Left ventricle myocardium superior (tissue), 1 donor: ENCODE results near the gene FKBP1A. TPM values are rescaled to one million over a fixed set of nuclear protein-coding genes. Genes with fewer than 3 reads are reported as not detected.

Source experiments
- ATAC-seq: fragments of 200-7000 bp; cut with Tn5 transposase; one replicate; pipeline ENCODE4 v1.9.1; 2020; ENCODE audit warnings: mild to moderate bottlenecking, moderate library complexity
- DNase-seq: peaks from one replicate; pipeline ENCODE4 v3.0.0-alpha.2; 2020
- intact Hi-C: fragments of 100-400 bp; cut with micrococcal nuclease; formaldehyde crosslinking; loops from one replicate; pipeline ENCODE4 v1.11.0; 2022
- total RNA-seq: library from RNA; stranded (reverse); fragmentation: NEBNext Ultra II Directional; extraction: Animal tissue kit (Norgen Biotek cat#: 25700); gene quantifications from one replicate; pipeline ENCODE4 v1.2.1, GENCODE V29; 2021
- donor health status: DM: no; HTN: yes; CAD: no; lungs with severe emphysema.

The FKBP1A gene
- total RNA-seq, 1 donor from 2014 or later: 135 TPM

DNA sequence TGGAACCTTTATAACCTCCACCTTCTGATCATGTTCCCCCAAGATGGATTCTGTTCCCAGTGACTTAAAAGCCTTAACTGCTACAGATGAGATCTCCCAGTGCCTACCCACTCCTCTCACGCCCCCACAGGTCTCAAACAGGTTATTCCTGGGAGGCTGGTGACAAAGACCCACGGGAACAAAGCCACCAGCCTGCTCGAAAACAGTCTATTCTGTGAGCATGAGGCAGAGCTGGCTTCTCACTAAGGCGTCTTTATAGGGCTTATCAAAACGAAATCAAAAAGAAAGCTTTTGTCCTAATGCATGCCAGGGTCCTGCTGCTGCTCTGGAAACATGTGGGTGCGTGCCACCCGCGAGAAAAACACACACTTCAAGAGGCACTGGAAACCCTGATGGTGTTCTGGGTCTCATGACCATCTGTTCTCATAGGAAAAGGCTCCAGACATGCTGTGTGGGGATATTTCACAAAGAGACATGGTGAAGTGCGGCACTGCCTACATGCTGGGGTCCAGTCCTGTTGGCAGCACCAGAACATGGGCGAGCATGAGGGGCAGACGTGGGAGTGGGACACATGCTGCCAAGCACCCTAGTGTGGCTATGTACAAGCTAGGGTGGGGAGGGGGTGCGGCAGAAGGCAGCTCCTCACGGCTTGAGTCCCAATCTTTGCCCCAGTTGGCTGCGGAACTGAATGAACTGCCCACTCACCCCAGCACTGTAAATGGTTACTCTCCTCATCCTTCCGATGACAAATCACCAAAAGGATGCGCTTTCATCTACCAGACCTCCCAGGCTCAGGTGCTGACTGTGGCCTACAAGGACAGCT lies 2.1 kb downstream of the FKBP1A start:
- intact Hi-C loops: loop anchor here (5.0 kb wide), 1 partner anchor 63 kb away; the partner anchor contains the start of gene SDCBP2
- DNase-seq: no peak
- ATAC-seq: no peak

DNA sequence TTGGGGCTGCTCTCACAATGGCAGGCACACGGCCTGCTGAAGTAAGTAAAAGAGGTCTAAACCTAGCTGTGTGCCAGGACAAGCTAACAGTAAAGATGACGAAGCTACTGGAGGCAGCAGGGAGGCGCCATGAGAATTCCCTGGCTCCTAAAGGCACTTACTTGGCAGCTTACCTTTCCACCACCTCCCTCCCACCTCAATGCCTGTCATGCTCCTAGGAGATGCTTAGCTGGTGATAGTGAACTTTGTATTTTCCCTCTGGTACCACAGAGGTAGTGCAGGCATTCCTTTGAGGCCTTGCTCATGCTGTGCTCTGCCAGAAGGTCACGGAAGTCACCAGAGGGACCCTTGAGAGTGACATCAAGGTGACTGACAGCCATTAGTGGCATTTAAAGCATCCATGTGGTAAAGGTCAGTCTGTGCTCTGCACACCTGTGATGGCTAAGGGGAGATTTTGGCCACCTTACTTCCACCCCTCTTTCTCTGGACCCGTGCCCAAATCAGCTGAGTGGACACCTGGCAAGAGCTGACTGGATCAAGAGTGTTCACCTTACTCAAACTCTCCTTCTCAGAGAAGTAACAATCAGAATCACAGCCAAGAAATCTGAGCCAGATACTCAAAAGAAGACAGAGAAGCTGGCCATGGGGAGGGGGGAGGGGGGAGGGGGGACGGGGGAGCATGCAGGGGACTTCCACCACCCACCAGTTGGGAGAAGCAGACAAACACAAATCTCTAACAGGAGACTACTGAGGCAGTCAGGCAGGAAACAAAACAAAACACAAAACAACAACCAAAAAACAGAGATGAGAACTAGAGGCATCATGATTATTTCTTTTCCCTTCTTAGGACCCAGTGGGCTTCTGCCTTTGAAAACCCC lies 2.9 kb downstream of the FKBP1A start:
- no peak for DNase-seq
- intact Hi-C loops: loop anchor here (5.0 kb wide), 1 partner anchor 63 kb away; the partner anchor contains the start of gene SDCBP2
- no peak for ATAC-seq

DNA sequence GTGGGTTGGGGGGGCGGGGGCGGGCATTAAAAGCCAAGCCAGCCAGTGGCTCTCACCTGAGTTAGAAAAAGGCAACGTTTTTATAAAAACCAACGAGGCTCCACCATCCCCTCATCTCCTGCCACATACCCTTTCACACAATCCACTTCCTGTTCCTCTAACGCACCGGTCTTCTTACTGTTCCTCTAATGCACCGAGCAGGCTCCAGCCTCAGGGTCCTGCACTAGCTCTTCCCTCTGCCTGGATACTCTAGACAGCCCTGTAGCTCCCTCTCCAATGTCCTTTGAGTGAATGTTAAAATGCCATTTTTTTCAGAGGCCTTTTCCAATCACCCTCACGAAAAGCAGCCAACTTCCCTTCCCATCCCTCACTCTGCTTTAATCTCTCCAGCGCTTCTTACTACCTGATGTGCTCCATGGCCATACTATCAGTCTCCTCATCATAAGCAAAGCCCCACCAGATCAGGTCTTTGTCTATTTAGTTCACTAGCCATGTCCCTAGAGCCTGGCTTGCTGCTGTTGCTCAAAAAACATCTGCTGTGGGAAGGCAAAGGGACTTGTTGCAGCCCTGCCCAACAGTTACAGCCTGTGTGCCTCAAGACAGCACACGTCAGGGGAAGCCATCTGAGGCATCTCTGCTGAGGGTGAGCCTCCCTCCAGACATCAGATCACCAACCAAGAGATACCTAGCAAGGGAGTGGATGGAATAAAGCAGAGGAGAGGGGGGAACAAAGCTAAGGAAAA lies 3.9 kb downstream of the FKBP1A start:
- intact Hi-C loops: no loop called here
- peak; percentile 38 for DNase-seq

DNA sequence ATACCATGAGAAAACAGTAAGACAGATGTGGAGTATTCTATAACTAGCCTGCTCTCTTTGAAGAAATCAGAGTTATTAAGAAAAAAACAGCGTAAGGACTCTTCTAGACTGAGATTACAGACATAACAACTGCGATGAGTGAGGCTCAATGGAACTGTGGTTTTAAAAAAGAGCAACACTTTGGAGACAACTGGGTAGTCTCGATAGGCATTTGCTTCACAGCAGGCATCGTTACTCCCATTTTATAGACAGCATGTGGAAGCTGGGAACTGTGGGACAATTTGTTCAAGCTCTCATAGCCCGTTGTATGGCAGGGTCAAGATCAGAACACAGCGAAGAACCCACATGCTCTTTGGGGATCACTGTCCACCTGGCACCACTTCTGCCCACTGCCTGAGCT lies 4.6 kb downstream of the FKBP1A start:
- ATAC-seq: no peak
- intact Hi-C loops: no loop called here
- no peak for DNase-seq

More for the DNA sequence above, 3.9 kb downstream of the FKBP1A start:
- ATAC-seq: no peak

DNA sequence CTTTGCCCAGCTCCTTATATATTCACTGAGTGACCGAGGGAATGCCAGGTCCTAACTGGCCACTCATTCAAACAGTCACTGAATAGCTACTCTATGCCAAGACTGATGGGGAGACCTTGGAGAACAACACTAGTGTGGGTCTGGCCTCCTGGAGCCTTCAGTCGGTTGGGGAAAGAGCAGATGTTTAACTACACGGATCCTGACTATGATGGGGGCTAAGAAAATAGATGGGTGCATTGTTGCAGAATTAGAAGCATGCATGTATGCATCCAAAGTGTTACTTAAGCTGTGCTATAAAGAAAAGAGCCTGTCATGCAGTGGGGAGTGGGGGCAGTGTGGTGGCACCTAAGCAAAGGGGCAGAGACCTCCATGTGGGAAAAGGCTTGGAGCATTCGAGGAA lies 6.5 kb downstream of the FKBP1A start:
- ATAC-seq (no peak), DNase-seq (no peak)
- intact Hi-C loops: no loop called here

DNA sequence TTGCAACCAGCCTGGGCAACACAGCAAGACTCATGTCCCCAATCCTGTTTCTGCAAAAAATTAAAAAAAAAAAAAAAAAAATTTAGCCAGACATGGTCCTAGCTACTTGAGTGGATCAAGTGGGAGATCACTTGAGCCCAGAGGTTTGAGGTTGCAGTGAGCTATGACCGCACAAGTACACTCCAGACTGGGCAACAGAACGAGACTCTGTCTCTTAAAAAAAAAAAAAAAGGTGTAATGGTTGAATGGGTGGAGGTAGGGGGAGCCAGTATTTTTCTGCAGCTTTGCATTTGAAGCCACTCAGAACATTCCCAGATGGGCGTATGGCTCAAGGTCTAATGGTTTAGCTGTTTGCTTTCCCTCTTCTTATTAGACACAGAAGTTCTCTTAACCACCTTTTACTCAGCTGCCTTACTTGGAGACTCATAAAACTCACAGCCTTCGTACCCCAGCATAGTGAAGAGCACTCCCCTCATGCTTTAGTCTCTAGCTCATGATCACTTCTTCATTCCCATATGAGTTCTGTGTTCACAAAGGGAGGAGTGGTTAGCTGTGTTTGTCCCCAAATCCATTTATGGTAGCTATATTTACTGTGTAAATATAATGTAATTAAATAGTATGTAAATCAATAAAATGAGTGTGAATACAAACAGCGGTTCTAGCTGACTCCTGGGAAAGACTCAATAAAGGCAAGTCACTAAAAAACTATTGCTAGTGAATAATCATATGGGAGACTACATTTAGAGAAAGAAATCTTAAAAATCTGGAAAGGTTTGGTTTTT lies 9.0 kb downstream of the FKBP1A start:
- intact Hi-C loops: no loop called here
- ATAC-seq (no peak), DNase-seq (no peak)

DNA sequence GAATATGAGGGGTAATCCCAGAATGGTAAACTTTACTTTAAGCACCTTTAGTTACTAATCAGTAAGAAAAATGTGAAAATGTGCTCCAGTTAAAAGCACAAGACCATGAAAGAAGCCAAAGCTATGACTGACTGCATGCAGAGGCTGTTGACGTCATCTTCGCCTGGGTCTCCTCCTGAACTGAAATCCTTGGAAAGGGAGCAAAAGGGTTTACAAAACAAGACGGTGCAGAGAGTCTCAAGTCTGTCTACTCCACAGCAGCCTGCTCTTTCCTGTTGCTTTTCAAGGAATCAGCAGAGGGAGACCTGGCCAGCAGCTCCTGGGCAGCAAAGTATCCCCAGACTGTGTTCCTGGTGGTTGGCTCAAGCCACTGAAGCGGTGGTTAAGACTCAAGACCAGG lies 10.2 kb downstream of the FKBP1A start:
- intact Hi-C loops: no loop called here
- no peak for DNase-seq
- no peak for ATAC-seq

DNA sequence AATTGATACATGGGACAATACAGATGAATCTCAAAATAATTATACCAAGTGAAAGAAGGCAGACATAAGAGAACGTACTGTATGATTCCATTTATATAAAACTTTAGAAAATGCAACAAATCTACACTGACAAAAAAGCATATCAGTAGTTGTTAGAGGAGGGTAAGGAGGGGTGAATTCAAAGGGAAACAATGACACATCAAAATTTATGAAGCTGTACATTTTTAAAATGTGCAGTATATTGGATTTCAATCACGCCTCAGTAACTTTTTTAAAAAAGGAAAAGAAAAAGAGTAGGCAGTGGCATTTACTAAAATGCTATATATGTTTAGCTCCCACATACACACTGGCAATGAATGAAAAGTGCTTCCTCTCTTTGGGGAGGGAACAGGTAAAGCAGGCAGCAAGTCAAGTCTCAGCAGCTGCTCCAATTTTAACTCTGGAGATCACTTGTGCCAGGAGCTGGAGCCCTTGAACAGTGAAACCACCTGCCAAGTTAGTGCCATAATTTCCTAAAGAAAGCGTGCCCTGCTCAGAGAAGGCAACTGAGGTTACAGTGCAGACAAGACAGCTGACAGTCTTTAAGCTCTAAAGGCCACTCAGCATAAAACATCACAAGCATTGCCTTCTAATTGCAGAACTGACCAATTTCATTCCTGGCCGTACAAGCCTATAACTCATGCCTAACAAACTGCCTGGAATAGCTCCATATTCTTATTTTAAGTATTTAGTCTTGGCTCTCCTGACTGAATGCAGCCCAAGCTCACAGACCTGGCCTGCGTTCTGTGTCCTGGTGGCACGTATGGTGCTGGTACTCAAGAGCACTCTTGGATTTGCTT lies 10.9 kb downstream of the FKBP1A start:
- peak; percentile 89 for ATAC-seq
- no peak for DNase-seq
- intact Hi-C loops: no loop called here

DNA sequence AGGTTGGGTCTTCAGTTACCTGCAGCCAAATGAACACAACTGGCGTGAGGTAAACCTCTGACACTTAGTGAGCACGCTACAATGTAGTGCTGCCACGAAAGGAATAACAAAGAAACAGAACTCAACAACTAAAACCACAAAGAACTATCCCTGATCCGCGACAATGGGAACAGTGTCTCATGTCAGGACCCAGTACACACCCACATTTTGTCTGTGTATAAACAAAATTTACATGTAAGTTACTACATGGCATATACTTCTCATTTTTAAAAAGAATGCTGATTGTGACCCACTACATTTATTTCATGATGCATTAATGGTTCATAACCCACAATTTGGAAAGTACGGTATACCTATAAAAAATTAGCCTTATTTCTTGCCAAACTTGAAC lies 14.1 kb downstream of the FKBP1A start:
- no peak for ATAC-seq
- intact Hi-C loops: no loop called here
- DNase-seq: no peak

DNA sequence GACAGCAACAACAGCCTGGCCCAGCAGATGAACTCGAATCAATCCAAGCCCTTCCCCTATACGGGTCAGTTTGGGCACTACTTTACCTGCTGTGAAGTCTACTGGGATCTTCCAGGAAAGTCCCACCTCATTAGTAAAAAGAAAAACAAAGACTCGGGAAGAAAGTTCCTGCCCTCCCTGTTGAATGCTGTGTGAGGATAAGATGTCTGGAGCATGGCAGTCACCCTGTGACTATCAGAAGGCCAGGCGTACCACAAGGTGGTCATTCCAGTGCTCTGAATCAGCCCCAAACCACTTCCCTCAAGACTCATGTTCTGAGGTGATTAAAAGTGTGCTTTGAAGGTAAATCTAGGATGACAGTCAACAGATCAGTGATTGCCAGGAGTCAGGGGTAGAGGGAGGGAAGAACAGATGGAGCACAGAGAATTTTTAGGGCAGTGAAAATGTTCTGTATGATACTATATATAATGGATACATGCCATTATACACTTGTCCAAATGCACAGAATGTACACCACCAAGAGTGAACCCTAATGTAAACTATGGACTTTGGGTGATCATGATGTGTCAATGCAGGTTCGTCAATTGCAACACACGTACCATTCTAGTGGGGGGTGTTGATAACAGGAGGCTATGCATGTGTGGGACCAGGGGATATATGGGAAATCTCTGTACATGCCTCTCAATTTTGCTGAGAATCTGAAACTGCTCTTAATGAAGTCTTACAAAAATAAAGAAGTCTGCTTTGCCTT lies 14.7 kb downstream of the FKBP1A start:
- intact Hi-C loops: no loop called here
- no peak for ATAC-seq
- DNase-seq: no peak

DNA sequence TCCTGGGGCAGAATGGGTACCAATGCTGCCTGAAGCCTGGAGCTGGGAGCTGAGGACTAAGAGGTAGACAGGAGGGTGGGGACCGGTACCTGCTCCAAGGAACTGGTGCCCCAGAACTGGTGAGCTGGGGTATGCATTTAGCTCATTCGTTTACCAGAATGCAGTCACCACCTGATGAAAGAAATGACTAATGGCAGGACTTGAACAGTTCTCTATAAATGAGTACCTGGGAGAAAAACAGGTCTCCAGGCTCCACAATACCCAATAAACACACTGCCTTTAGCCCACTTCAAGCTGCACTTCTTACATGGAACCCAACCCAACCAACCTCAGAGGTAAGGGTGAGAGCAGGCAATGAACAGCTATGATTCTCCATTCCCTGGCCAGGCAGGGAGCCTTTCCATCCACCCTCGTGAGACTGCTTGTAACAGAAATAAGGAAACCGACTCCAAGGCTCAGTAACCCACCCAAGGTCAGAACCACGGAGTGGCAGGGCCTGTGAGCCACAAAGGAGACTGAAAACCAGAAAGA lies 15.4 kb downstream of the FKBP1A start:
- DNase-seq (no peak), ATAC-seq (no peak)
- intact Hi-C loops: no loop called here

DNA sequence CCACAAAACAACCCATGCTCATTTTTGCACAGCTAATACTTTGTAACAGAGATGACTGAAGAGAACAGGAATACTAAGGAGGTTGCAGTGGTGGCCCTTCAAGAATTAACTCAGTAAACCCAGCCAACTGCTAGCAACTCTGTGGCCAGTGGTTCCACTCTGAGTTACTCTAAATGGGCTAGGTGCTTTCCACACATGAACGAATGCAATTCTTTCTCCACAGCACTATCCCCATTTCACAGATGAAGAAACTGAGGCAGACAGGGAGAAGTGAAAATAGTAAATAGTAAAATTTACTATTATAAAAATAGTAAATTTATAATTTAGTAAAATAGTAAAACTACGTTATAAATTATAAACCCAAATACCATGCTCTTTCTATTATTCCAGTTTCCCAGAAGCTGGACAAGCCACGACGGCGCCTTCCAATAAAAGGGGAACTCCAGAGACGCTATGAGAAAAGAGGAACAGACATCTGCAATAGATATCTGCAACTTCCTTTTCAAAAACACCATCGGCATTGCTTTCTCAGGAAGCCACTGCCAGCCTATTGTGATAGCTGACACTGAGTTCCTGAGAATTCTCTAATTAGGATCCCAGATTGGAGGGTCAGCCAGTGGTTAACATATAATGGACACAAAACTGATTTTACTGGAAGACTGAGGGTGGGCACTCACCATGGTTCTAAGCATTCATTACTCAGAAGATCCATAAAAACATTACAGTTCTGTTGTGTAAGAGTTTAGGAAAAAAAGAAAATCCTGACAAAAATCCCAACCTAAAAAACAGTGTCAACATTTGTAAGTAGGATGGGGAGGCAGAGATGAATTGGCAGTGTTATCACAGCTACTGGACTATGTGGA lies 16.2 kb downstream of the FKBP1A start:
- intact Hi-C loops: no loop called here
- ATAC-seq: peak; percentile 40
- no peak for DNase-seq

DNA sequence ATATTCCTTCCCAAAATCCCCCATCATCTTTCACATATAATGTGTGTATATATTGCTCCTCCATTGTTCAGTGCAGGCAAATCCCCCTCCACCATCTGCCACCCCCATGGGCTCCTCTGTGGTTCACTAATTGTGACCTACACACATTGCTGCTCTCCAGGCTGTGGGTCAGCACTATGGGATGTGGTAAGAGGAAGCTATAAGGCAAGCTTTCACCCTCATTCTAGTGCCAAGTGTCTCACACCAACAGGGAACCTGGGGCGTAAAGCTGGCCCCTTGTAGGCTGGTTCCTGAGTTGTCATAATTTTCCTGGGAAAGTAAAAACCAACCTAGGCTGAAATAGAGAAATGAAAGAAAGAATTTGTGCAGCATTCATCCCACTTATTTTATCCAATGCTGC lies 16.8 kb downstream of the FKBP1A start:
- ATAC-seq: peak; percentile 25
- no peak for DNase-seq
- intact Hi-C loops: no loop called here

DNA sequence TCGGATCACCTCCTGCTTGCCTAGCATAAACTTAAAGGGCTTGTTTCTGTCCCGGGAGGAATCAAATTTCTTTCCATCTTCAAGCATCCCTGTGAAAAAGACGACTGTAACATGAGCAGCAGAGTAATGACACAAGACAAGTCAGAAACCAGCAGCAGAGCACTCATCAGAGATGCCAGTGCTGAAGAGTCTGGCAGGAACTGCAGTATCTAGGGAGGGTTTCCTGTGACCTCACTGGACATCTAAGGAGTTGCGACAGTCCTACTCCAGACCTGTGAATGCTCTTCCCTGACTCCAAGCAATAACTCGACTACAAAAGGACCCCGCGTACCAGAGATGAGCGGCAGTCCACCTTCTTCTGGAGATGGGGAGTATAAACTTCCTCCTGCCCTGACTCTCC lies 17.3 kb downstream of the FKBP1A start:
- intact Hi-C loops: no loop called here
- ATAC-seq (peak; percentile 51), DNase-seq (no peak)

DNA sequence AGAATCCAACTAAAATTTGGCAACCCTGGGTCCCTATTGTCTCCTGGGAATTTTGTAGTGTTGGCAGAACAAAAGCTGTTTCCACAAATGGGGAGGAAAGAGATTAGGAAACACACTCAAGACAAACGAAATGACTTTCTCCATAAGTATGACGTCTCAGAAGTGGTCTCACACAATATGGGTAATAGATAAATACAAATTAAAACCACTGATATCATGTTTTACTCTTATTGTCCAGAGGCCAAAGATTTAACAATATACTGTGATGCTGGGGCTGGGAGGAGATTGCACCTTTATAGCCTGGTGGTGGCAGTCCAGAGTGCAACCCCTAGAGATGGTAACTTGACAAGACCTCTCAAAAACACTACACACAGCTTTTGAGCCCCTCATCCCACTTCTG lies 18.6 kb downstream of the FKBP1A start:
- DNase-seq: no peak
- intact Hi-C loops: no loop called here
- peak; percentile 22 for ATAC-seq

DNA sequence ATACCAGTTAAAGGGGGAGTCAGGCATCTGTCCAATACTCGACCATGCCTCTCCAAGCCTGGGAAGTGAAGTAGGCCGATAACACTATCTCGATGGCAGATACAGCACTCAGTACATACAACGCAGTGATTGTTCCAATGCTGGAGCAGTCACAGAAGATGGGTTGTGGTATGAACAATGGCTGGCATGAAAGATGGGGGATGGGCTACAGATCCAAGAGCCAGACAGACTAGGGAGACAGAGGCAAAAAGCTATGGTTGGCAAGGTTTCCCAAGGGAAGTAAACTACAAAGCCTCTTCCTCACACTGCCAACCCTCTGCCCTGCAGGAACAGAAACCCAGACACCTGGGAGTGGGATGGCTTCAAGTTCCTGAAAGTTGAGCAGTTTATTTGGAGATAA lies 19.2 kb downstream of the FKBP1A start:
- ATAC-seq (no peak), DNase-seq (no peak)
- intact Hi-C loops: no loop called here
